ENCODE results near the gene PITX2. TPM values are rescaled to one million over a fixed set of nuclear protein-coding genes. Genes with fewer than 3 reads are reported as not detected.

The PITX2 gene
- polyA plus RNA-seq, 3 donors = not detected

DNA sequence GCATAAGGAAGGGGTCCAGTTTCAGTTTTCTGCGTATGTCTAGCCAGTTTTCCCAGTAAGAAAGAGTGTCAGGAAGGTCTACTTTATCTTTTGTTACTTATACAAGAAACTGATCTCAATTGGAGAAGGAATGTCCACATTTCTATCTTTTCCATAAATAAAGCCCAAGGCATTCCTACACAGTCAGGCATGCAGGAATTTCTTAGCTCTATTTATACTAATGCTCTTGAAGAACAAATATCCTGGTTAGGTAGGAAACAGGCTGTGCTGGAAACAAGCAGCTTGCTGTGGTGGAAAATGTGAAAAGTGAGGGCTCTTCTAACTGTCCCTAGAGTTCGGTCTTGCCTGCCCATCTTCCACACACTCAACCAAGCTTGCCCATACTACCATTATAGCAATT, 37.9 kb upstream of the PITX2 start:
- Histone ChIP-seq H3K27ac (ENCODE audit: low read depth in 1 of 2, low read length in 2 of 2) (no peak overlapping the region), H3K9ac (ENCODE audit: insufficient read depth, low read length, poor library complexity, severe bottlenecking) (no peak overlapping the region), H3K4me3 (replicated peaks in 1 of 3; ENCODE audit: low read depth in 2 of 3, low read length in 3 of 3) (no peak overlapping the region), H3K4me2 (replicated peaks; ENCODE audit: extremely low read depth, low read length, poor library complexity, severe bottlenecking) (no peak overlapping the region), H3K27me3 (ENCODE audit: control insufficient read depth in 2 of 2, insufficient read depth in 2 of 2, low read length in 2 of 2) (no peaks in the 10 kb centered on the region), H3K4me1 (ENCODE audit: control insufficient read depth in 1 of 2, insufficient read depth in 2 of 2, low read length in 2 of 2) (no peaks in the 10 kb centered on the region), H3K36me3 (replicated peaks in 1 of 2; ENCODE audit: control insufficient read depth in 1 of 2, insufficient read depth in 2 of 2, low read length in 2 of 2) (no peaks in the 10 kb centered on the region), H3K9me3 (replicated peaks in 1 of 2; ENCODE audit: control insufficient read depth in 1 of 2, insufficient read depth in 1 of 2, low read length in 2 of 2) (no peaks in the 10 kb centered on the region), H2AFZ (ENCODE audit: insufficient read depth, low read depth, low read length, poor library complexity, severe bottlenecking) (no peak overlapping the region), H4K20me1 (ENCODE audit: insufficient read depth, low read length) (no peaks in the 10 kb centered on the region), H3K79me2 (ENCODE audit: insufficient read depth, low read length) (no peaks in the 10 kb centered on the region)
- Mint-ChIP-seq H3K9me3 (peaks cover 0 to 2% (median 0%) of the 10 kb centered on the region in 7 donors), H3K4me1 (no peaks in the 10 kb centered on the region), H3K4me3 (no peak overlapping the region), H3K27me3 (ENCODE audit: low read depth in 3 of 3) (peaks cover 3 to 11% (median 6%) of the 10 kb centered on the region in 3 donors), H3K27ac (no peak overlapping the region), H3K36me3 (no peaks in the 10 kb centered on the region)
- WGBS (ENCODE audit: insufficient coverage) = no CpG with 5 or more reads among the region's 2 CpGs
- no peak for DNase-seq
- TF ChIP-seq, protein P1, sequence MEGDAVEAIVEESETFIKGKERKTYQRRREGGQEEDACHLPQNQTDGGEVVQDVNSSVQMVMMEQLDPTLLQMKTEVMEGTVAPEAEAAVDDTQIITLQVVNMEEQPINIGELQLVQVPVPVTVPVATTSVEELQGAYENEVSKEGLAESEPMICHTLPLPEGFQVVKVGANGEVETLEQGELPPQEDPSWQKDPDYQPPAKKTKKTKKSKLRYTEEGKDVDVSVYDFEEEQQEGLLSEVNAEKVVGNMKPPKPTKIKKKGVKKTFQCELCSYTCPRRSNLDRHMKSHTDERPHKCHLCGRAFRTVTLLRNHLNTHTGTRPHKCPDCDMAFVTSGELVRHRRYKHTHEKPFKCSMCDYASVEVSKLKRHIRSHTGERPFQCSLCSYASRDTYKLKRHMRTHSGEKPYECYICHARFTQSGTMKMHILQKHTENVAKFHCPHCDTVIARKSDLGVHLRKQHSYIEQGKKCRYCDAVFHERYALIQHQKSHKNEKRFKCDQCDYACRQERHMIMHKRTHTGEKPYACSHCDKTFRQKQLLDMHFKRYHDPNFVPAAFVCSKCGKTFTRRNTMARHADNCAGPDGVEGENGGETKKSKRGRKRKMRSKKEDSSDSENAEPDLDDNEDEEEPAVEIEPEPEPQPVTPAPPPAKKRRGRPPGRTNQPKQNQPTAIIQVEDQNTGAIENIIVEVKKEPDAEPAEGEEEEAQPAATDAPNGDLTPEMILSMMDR (IDR thresholded peaks at IDR 0.05) = no peak
- intact Hi-C loops (cut with micrococcal nuclease) = no loop called here

DNA sequence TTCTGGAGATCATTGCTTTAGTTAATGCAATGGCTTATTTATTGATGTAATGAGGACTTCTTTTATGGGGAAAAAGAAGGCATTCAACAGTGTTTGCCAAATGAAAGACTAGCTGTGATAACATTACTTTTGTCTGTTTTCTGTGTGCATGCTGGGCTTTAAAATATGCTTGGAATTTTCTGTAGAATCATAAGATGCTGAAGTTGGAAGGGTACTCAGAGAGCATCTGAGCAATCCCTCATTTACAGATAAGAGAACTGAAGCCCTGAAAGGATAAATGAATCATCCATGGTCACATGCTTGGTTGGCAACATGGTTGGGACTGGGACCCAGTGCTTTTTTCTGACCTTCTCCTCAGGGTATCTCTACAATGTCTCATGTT, 31.4 kb upstream of the PITX2 start:
- no peaks in the 10 kb centered on the region for H3K36me3 Mint-ChIP-seq
- Histone ChIP-seq H2AFZ (ENCODE audit: insufficient read depth, low read depth, low read length, poor library complexity, severe bottlenecking) (no peak overlapping the region), H3K4me1 (ENCODE audit: control insufficient read depth in 1 of 2, insufficient read depth in 2 of 2, low read length in 2 of 2) (no peaks in the 10 kb centered on the region), H3K27ac (ENCODE audit: low read depth in 1 of 2, low read length in 2 of 2) (no peak overlapping the region), H3K9me3 (replicated peaks in 1 of 2; ENCODE audit: control insufficient read depth in 1 of 2, insufficient read depth in 1 of 2, low read length in 2 of 2) (no peaks in the 10 kb centered on the region), H4K20me1 (ENCODE audit: insufficient read depth, low read length) (no peaks in the 10 kb centered on the region), H3K36me3 (replicated peaks in 1 of 2; ENCODE audit: control insufficient read depth in 1 of 2, insufficient read depth in 2 of 2, low read length in 2 of 2) (no peaks in the 10 kb centered on the region), H3K27me3 (ENCODE audit: control insufficient read depth in 2 of 2, insufficient read depth in 2 of 2, low read length in 2 of 2) (peaks cover 0 to 3% of the 10 kb centered on the region in 2 donors), H3K79me2 (ENCODE audit: insufficient read depth, low read length) (no peaks in the 10 kb centered on the region), H3K4me2 (replicated peaks; ENCODE audit: extremely low read depth, low read length, poor library complexity, severe bottlenecking) (no peak overlapping the region), H3K4me3 (replicated peaks in 1 of 3; ENCODE audit: low read depth in 2 of 3, low read length in 3 of 3) (no peak overlapping the region), H3K9ac (ENCODE audit: insufficient read depth, low read length, poor library complexity, severe bottlenecking) (no peak overlapping the region)
- no peak overlapping the region for H3K27ac Mint-ChIP-seq
- no peak overlapping the region for H3K4me3 Mint-ChIP-seq
- H3K4me1 Mint-ChIP-seq = no peaks in the 10 kb centered on the region
- TF ChIP-seq, protein P1 (IDR thresholded peaks at IDR 0.05) = no peak
- intact Hi-C loops (cut with micrococcal nuclease) = no loop called here
- peaks cover 0 to 16% (median 9%) of the 10 kb centered on the region in 3 donors for H3K27me3 Mint-ChIP-seq (ENCODE audit: low read depth in 3 of 3)
- no peak for DNase-seq
- H3K9me3 Mint-ChIP-seq = peaks cover 0 to 4% (median 2%) of the 10 kb centered on the region in 7 donors

Data from CD14-positive monocyte (primary cell).